GM10847 (cell line): ENCODE measurements around the gene HDAC4.

Source experiments
- POLR2A ChIP-seq: IDR thresholded peaks from 2 replicates; pipeline ENCODE4 v1.6.1; 2011; ENCODE audit not compliant: insufficient read length; ENCODE audit errors: extremely low read depth

The HDAC4 gene

GRCh38 chr2:239382384-239382880 is 18.4 kb downstream of the HDAC4 start:
- TF ChIP-seq POLR2A, result no peak

GRCh38 chr2:239381709-239382134 is 19.1 kb downstream of the HDAC4 start:
- TF ChIP-seq POLR2A, result no peak

- TF ChIP-seq POLR2A, result no peak
These were observed 19.8 kb downstream of the HDAC4 start for GRCh38 chr2:239380831-239381708.

- no peak for TF ChIP-seq POLR2A
These were observed 21.1 kb downstream of the HDAC4 start for GRCh38 chr2:239379641-239380170.

GRCh38 chr2:239378918-239379640 is 21.7 kb downstream of the HDAC4 start:
- TF ChIP-seq POLR2A, result no peak

- TF ChIP-seq POLR2A, result no peak
These were observed 22.6 kb downstream of the HDAC4 start for GRCh38 chr2:239378021-239378917.

GRCh38 chr2:239377591-239377990 is 23.2 kb downstream of the HDAC4 start:
- TF ChIP-seq POLR2A, result no peak

GRCh38 chr2:239376942-239377531 is 23.8 kb downstream of the HDAC4 start:
- no peak for TF ChIP-seq POLR2A

- no peak for TF ChIP-seq POLR2A
These were observed 24.5 kb downstream of the HDAC4 start for GRCh38 chr2:239376351-239376750.

- TF ChIP-seq POLR2A, result no peak
These were observed 25.4 kb downstream of the HDAC4 start for GRCh38 chr2:239375278-239376061.

- TF ChIP-seq POLR2A, result no peak
These were observed 25.9 kb downstream of the HDAC4 start for GRCh38 chr2:239374896-239375277.

- TF ChIP-seq POLR2A, result no peak
These were observed 28.0 kb downstream of the HDAC4 start for GRCh38 chr2:239372835-239373234.
